Panc1 (cell line): Measurements from ENCODE around the gene RPUSD3. TPM values are rescaled to one million over a fixed set of nuclear protein-coding genes. Genes with fewer than 3 reads are reported as not detected.

Source experiments
- ATAC-seq: fragments of 200-7000 bp; cut with Tn5 transposase; 2 replicates; pipeline ENCODE4 v1.9.1; 2020; ENCODE audit warnings: mild to moderate bottlenecking, moderate library complexity
- BruUV-seq: library from RNA; stranded (reverse); fragments of 400-500 nt; replicated peaks from 2 replicates; lab custom pipeline; 2021; lab: Mats Ljungman, UMichigan
- CTCF ChIA-PET: fragments of 300-600 bp; sonication (Branson Sonifier 250); formaldehyde crosslinking; loops from one replicate; lab custom pipeline; 2022; ENCODE audit warnings: antibody characterized with exemption; lab: Charles Lee
- POLR2A ChIA-PET: fragments of 300-600 bp; sonication (Branson Sonifier 250); formaldehyde crosslinking; loops from one replicate; lab custom pipeline; 2022; ENCODE audit warnings: antibody characterized with exemption; lab: Charles Lee
- DNase-seq: peaks from one replicate; pipeline ENCODE4 v3.0.0-alpha.2; 2010; ENCODE audit warnings: low read depth, low spot score
- H3K27ac ChIP-seq: 2 replicates; pipeline ENCODE4 v1.5.1; 2011; ENCODE audit warnings: mild to moderate bottlenecking, low read length, inconsistent platforms
- H3K27me3 ChIP-seq: fragments of 200-500 bp; sonication (Bioruptor generic); 2 replicates; pipeline ENCODE4 v1.6.0; 2014; ENCODE audit warnings: low read length, inconsistent platforms; ENCODE audit not compliant: control insufficient read depth, insufficient read depth
- H3K36me3 ChIP-seq: fragments of 200-500 bp; sonication (Bioruptor generic); 2 replicates; pipeline ENCODE4 v1.5.1; 2014; ENCODE audit warnings: inconsistent platforms, mild to moderate bottlenecking, low read length, moderate library complexity; ENCODE audit not compliant: control insufficient read depth, insufficient read depth
- H3K4me1 ChIP-seq: 2 replicates; pipeline ENCODE4 v1.5.1; 2011; ENCODE audit warnings: inconsistent platforms, mild to moderate bottlenecking, low read length, moderate library complexity; ENCODE audit not compliant: control insufficient read depth, insufficient read depth
- H3K4me3 ChIP-seq, 2 experiments: 2 replicates each; pipeline ENCODE4 v1.5.1; 2011 to 2012; ENCODE audit warnings: low read depth in 2 of 2, low read length in 2 of 2, mild to moderate bottlenecking in 2 of 2, inconsistent platforms in 1 of 2, moderate library complexity in 1 of 2
- H3K9me3 ChIP-seq: fragments of 200-500 bp; sonication (Bioruptor generic); 2 replicates; pipeline ENCODE4 v1.5.1; 2014; ENCODE audit warnings: low read depth, mild to moderate bottlenecking, inconsistent platforms, low read length, moderate library complexity; ENCODE audit not compliant: control insufficient read depth, insufficient read depth
- POLR2AphosphoS5 ChIP-seq: IDR thresholded peaks from 2 replicates; pipeline ENCODE4 v1.6.1; 2012; ENCODE audit warnings: mild to moderate bottlenecking, low read depth, low read length, moderate library complexity
- SIN3A ChIP-seq: IDR thresholded peaks from 2 replicates; pipeline ENCODE4 v1.6.1; 2012; ENCODE audit warnings: low read depth, mild to moderate bottlenecking, low read length, moderate library complexity, borderline replicate concordance; ENCODE audit not compliant: insufficient read depth
- TCF7L2 ChIP-seq: IDR thresholded peaks from 2 replicates; pipeline ENCODE4 v1.6.1; 2011; ENCODE audit warnings: mild to moderate bottlenecking, low read depth, low read length, inconsistent platforms
- in situ Hi-C: cut with HindIII; loops from 2 replicates; pipeline ENCODE4 v1.10.0; 2016; ENCODE audit warnings: low sequenced_read_pairs, low pct_unique_long_range_greater_than_20kb
- intact Hi-C: fragments of 100-400 bp; cut with micrococcal nuclease; formaldehyde crosslinking; loops from one replicate; pipeline ENCODE4 v1.10.0; 2022; ENCODE audit not compliant: unreplicated experiment
- total RNA-seq: library from RNA; stranded (reverse); gene quantifications from one replicate; pipeline ENCODE4 v1.2.1, GENCODE V29; 2021; ENCODE audit not compliant: unreplicated experiment
- TF ChIP-seq, protein P1 (sequence below), 2 experiments: IDR thresholded peaks; 2 replicates each; pipeline ENCODE4 v1.6.1; 2011 to 2012; ENCODE audit warnings: low read depth in 2 of 2, control low read depth in 1 of 2, low read length in 1 of 2, mild to moderate bottlenecking in 1 of 2, moderate library complexity in 1 of 2; ENCODE audit not compliant: insufficient read depth in 1 of 2
- TF ChIP-seq, protein P2 (sequence below): fragments of 450-650 bp; IDR thresholded peaks from 2 replicates; pipeline ENCODE4 v1.5.1; 2017; ENCODE audit warnings: mild to moderate bottlenecking

RPUSD3 gene
- total RNA-seq, 1 experiment from 2014 or later: 40.4 TPM

DNA sequence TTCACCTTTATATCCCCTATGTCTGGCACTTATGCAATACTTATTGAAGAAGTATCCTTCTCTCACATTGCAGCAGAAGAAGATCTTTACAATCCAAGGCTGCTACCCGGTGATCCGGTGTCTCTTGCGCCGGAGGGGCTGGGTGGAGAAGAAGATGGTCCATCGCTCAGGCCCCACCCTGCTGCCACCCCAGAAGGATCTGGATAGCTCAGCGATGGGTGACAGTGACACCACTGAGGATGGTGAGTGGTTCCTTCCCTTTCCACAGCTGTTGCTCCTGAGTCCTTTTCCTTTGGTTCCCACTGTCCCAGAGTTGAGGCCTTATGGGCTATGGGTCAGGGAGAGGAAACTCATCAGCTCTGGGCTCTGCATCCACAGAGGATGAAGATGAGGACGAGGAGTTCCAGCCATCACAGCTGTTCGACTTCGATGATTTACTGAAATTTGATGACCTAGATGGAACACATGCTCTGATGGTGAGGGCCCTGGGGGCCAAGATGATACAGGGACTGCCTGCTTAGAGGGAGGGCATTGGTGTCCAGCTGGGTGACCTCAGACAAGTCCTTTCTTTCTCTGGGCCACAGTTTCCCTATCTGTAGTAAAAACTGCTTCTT lies 30.8 kb downstream of the RPUSD3 start:
- Histone ChIP-seq H3K9me3 (no peaks in the 10 kb centered on the region), H3K4me3 (no peak overlapping the region), H3K27me3 (no peaks in the 10 kb centered on the region), H3K36me3 (no peaks in the 10 kb centered on the region), H3K4me1 (peaks cover 13% of the 10 kb centered on the region), H3K27ac (no peak overlapping the region)
- ChIA-PET CTCF (no interaction called here), POLR2A (no interaction called here)
- intact Hi-C loops (no loop called here), in situ Hi-C loops (no loop called here)
- BruUV-seq: no TSS peak
- TF ChIP-seq TCF7L2 (no peak), POLR2AphosphoS5 (no peak)
- TF ChIP-seq, protein P1, sequence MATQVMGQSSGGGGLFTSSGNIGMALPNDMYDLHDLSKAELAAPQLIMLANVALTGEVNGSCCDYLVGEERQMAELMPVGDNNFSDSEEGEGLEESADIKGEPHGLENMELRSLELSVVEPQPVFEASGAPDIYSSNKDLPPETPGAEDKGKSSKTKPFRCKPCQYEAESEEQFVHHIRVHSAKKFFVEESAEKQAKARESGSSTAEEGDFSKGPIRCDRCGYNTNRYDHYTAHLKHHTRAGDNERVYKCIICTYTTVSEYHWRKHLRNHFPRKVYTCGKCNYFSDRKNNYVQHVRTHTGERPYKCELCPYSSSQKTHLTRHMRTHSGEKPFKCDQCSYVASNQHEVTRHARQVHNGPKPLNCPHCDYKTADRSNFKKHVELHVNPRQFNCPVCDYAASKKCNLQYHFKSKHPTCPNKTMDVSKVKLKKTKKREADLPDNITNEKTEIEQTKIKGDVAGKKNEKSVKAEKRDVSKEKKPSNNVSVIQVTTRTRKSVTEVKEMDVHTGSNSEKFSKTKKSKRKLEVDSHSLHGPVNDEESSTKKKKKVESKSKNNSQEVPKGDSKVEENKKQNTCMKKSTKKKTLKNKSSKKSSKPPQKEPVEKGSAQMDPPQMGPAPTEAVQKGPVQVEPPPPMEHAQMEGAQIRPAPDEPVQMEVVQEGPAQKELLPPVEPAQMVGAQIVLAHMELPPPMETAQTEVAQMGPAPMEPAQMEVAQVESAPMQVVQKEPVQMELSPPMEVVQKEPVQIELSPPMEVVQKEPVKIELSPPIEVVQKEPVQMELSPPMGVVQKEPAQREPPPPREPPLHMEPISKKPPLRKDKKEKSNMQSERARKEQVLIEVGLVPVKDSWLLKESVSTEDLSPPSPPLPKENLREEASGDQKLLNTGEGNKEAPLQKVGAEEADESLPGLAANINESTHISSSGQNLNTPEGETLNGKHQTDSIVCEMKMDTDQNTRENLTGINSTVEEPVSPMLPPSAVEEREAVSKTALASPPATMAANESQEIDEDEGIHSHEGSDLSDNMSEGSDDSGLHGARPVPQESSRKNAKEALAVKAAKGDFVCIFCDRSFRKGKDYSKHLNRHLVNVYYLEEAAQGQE (IDR thresholded peaks at IDR 0.05; ENCODE audit: insufficient read depth in 1 of 2, low read depth in 2 of 2, low read length in 1 of 2): no peak
- TF ChIP-seq, protein P2, sequence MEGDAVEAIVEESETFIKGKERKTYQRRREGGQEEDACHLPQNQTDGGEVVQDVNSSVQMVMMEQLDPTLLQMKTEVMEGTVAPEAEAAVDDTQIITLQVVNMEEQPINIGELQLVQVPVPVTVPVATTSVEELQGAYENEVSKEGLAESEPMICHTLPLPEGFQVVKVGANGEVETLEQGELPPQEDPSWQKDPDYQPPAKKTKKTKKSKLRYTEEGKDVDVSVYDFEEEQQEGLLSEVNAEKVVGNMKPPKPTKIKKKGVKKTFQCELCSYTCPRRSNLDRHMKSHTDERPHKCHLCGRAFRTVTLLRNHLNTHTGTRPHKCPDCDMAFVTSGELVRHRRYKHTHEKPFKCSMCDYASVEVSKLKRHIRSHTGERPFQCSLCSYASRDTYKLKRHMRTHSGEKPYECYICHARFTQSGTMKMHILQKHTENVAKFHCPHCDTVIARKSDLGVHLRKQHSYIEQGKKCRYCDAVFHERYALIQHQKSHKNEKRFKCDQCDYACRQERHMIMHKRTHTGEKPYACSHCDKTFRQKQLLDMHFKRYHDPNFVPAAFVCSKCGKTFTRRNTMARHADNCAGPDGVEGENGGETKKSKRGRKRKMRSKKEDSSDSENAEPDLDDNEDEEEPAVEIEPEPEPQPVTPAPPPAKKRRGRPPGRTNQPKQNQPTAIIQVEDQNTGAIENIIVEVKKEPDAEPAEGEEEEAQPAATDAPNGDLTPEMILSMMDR: no peak
- DNase-seq (no peak), ATAC-seq (no peak)

DNA sequence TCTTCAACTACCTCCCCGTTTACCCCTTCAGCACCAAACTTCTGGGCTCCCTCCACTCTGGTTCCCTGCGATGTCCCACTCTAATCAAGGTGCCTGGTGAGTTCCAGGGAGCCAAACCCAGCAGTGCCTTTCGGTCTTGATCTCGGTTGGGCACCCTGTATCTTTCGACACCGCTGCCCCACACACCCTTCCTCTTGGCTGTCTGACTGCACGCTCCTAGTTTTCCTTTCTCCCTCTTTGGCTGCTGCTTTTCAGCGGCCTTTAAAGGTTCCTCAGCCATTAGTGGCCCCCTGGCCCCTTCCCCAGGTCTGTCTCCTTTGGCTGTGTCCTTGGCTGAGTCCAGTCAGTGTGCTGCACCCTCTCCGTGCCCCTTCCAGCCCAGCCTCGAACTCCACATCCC lies 33.0 kb downstream of the RPUSD3 start:
- TF ChIP-seq, protein P1 (IDR thresholded peaks at IDR 0.05; ENCODE audit: insufficient read depth in 1 of 2, low read depth in 2 of 2, low read length in 1 of 2): no peak
- TF ChIP-seq TCF7L2 (no peak), POLR2AphosphoS5 (no peak), SIN3A (no peak)
- TF ChIP-seq, protein P2: no peak
- BruUV-seq: no TSS peak
- Histone ChIP-seq H3K4me1 (peaks cover 15% of the 10 kb centered on the region), H3K27me3 (no peaks in the 10 kb centered on the region), H3K27ac (peak overlapping the region; percentile 63), H3K36me3 (no peaks in the 10 kb centered on the region), H3K9me3 (no peaks in the 10 kb centered on the region), H3K4me3 (peak overlapping the region in 1 of 2 experiments; percentile 52; a peak in 3 of 4 replicates)
- POLR2A ChIA-PET: no interaction called here
- no peak for DNase-seq
- CTCF ChIA-PET: no interaction called here
- in situ Hi-C loops (no loop called here), intact Hi-C loops (no loop called here)
- ATAC-seq: no peak
